Mesodermal cell (in vitro differentiated cells): ENCODE results near the gene PTBP2.
"Not testable (repeated sequence)": the region's sequence is repeated elsewhere in the genome, so short reads cannot be mapped to it uniquely, and the experiment has no call there.

Experiments used
- H3K27ac ChIP-seq: 2 replicates; pipeline ENCODE4 v1.7.0; 2013; ENCODE audit warnings: mild to moderate bottlenecking, low read depth, low read length, moderate library complexity; ENCODE audit not compliant: severe bottlenecking
- H3K36me3 ChIP-seq: 2 replicates; pipeline ENCODE4 v1.7.1; 2013; ENCODE audit warnings: mild to moderate bottlenecking, low read length, moderate library complexity; ENCODE audit not compliant: control insufficient read depth, insufficient read depth
- H3K4me1 ChIP-seq: one replicate; pipeline ENCODE4 v1.7.1; 2013; ENCODE audit warnings: mild to moderate bottlenecking, low read length; ENCODE audit not compliant: insufficient read depth, control insufficient read depth, poor library complexity, severe bottlenecking
- H3K4me3 ChIP-seq: 2 replicates; pipeline ENCODE4 v1.7.0; 2013; ENCODE audit warnings: low read length, control low read depth, mild to moderate bottlenecking; ENCODE audit not compliant: insufficient read depth, poor library complexity, severe bottlenecking; ENCODE audit errors: extremely low read depth
- H3K9me3 ChIP-seq: 2 replicates; pipeline ENCODE4 v1.7.1; 2013; ENCODE audit warnings: mild to moderate bottlenecking, low read length, moderate library complexity; ENCODE audit not compliant: control insufficient read depth
- whole genome bisulfite sequencing, 2 experiments: methylation state at CpG; one replicate each; pipeline ENCODE4 v1.1.5; 2013; ENCODE audit warnings: missing lambda C conversion rate in 2 of 2; ENCODE audit not compliant: insufficient coverage in 2 of 2; 5-methylcytosine and 5-hydroxymethylcytosine counted together

Gene PTBP2

GRCh38 chr1:96730574-96731298 lies 9.2 kb downstream of the PTBP2 start:
- H3K4me3 ChIP-seq, result no peak overlapping the region
- no peak overlapping the region for H3K27ac ChIP-seq
- peaks cover 66% of the 10 kb centered on the region for H3K36me3 ChIP-seq
- WGBS, 2 experiments, result no CpG with 5 or more reads among the region's 4 CpGs
- peaks cover 1% of the 10 kb centered on the region for H3K9me3 ChIP-seq
- no peaks in the 10 kb centered on the region for H3K4me1 ChIP-seq

DNA sequence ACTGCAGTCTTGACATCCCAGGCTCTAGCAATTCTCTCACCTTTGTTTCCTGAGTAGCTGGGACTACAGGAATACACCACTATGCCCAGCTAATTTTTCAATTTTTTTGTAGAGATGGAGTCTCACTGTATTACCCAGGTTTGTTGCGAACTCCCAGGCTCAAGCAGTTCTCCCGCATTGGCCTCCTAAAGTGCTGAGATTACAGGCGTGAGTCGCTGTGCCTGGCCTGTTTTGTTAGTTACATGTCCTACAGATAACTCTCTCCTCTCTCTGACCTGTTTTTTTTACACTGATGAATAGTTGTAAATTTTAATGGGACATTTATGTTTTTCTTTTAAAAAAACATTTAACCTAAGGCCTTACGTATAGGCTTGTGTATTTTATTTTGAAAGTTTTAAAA lies 19.8 kb downstream of the PTBP2 start:
- WGBS, 2 experiments, result 92% methylated on average over 2 of the region's 5 CpGs; no CpG with 5 or more reads in 1 of the 2 experiments

GRCh38 chr1:96746440-96747420 lies 25.1 kb downstream of the PTBP2 start:
- H3K9me3 ChIP-seq, result no peaks in the 10 kb centered on the region
- H3K4me1 ChIP-seq, result no peaks in the 10 kb centered on the region
- peaks cover 30% of the 10 kb centered on the region for H3K36me3 ChIP-seq
- no peak overlapping the region for H3K27ac ChIP-seq
- 94 to 100% methylated on average over 1 to 3 of the region's 7 CpGs for WGBS, 2 experiments
- H3K4me3 ChIP-seq, result no peak overlapping the region

More for the DNA sequence above, 19.8 kb downstream of the PTBP2 start:
- Histone ChIP-seq H3K4me3 (no peak overlapping the region), H3K9me3 (no peaks in the 10 kb centered on the region), H3K4me1 (no peaks in the 10 kb centered on the region), H3K36me3 (peaks cover 50% of the 10 kb centered on the region), H3K27ac (no peak overlapping the region)

DNA sequence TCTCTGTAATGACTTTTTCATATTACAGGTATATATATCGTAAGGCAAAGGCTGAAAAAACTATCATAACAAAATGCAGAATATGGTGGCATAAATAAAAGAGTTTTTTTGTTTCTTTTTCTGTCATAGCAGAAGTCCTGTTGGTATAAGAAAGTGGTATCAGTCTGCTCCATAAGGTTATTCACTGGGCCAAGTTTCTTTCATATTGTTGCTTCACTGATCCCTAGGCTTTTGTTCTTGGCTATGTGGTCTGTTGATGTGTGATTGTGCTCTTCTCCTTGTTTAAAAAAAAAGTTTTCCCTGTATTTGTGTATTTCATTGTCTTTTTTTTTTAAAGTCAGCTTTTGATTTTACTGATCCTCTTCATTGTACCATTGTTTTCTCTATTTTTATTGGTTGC lies 26.0 kb downstream of the PTBP2 start:
- Histone ChIP-seq H3K36me3 (peaks cover 32% of the 10 kb centered on the region), H3K4me3 (no peak overlapping the region), H3K27ac (no peak overlapping the region), H3K9me3 (peaks cover under 1% of the 10 kb centered on the region), H3K4me1 (no peaks in the 10 kb centered on the region)
- no CpG with 5 or more reads among the region's 1 CpG for WGBS, 2 experiments

DNA sequence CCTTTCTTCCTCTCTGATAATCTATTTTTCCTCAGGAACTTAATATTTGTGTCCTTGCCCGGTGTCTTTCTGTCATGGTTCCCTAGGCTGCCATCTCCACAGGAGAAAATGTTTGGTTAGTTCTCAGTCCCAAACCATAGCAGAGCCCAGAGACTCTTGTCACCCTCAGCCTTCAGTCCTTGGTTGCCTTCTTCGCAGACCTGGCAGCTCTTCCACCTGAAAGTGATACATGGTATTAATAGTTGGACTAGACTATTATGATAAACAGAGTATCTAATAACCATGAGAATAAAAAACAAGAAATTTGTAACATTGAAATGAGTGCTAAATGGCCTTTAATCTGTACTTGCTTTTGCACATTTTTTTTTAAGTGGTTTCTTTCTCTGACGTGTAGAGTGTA lies 26.5 kb downstream of the PTBP2 start:
- Histone ChIP-seq H3K4me3 (no peak overlapping the region), H3K9me3 (peaks cover 5% of the 10 kb centered on the region), H3K27ac (no peak overlapping the region), H3K36me3 (peaks cover 34% of the 10 kb centered on the region), H3K4me1 (no peaks in the 10 kb centered on the region)
- 88 to 90% methylated on average over 1 of the region's 3 CpGs for WGBS, 2 experiments

- peaks cover 45% of the 10 kb centered on the region for H3K36me3 ChIP-seq
- WGBS, 2 experiments, result 100% methylated on average over 1 of the region's 2 CpGs; no CpG with 5 or more reads in 1 of the 2 experiments
Measured at GRCh38 chr1:96749618-96750017, 28.0 kb downstream of the PTBP2 start.

DNA sequence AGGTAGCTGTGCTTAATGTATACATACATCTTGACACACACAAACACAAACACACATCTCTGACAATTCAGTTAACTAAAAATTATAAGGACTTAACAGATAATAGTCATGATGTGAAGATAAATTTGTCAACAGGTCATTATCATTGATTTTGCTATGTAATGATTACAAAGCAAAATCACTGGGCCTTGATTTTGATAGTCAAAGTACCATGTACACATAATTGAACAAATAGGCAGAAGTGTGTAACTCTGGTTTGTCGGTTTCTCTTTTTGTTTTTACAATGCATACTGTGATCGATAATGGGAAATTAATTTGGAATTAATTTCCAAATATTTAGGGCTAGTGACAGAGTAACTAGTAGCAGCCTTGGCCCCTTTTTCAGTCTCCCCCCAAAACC lies 30.8 kb downstream of the PTBP2 start:
- H3K36me3 ChIP-seq, result peaks cover 58% of the 10 kb centered on the region
- peaks cover 5% of the 10 kb centered on the region for H3K9me3 ChIP-seq
- H3K27ac ChIP-seq, result no peak overlapping the region
- no CpG with 5 or more reads among the region's 2 CpGs for WGBS, 2 experiments
- no peak overlapping the region for H3K4me3 ChIP-seq
- H3K4me1 ChIP-seq, result no peaks in the 10 kb centered on the region

More at GRCh38 chr1:96749618-96750017, 28.0 kb downstream of the PTBP2 start:
- H3K9me3 ChIP-seq, result peaks cover 5% of the 10 kb centered on the region
- no peak overlapping the region for H3K4me3 ChIP-seq
- no peak overlapping the region for H3K27ac ChIP-seq
- no peaks in the 10 kb centered on the region for H3K4me1 ChIP-seq

DNA sequence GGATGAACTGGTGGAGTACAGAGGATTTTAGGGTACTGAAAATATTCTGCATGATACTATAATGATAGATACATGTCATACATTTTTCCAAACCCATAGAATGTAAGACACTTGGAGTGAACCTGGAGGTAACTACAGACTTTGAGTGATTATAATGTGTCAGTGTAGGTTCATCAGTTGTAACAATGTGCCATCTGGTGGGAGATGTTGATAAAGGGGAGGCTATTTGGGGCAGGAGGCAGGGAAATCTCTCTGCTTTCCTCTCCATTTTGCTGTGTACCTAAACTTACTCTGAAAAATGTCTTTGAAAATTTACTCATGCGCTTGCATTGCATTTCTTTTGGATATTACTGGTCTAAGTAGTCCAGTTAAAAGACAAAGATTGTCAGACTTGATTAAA lies 35.2 kb downstream of the PTBP2 start:
- Histone ChIP-seq H3K4me1 (no peaks in the 10 kb centered on the region), H3K4me3 (no peak overlapping the region), H3K27ac (no peak overlapping the region), H3K36me3 (peaks cover 70% of the 10 kb centered on the region), H3K9me3 (peaks cover 16% of the 10 kb centered on the region)
- 80 to 100% methylated on average over 1 of the region's 1 CpG for WGBS, 2 experiments

GRCh38 chr1:96762586-96762985 lies 41.0 kb downstream of the PTBP2 start:
- H3K36me3 ChIP-seq, result peaks cover 36% of the 10 kb centered on the region
- 93 to 96% methylated on average over 20 to 21 of the region's 36 CpGs for WGBS, 2 experiments

GRCh38 chr1:96763514-96763913 lies 41.9 kb downstream of the PTBP2 start:
- WGBS, 2 experiments, result no CpG with 5 or more reads among the region's 4 CpGs
- Histone ChIP-seq H3K36me3 (peaks cover 39% of the 10 kb centered on the region), H3K27ac (no peak overlapping the region), H3K4me1 (no peaks in the 10 kb centered on the region), H3K4me3 (no peak overlapping the region), H3K9me3 (peaks cover 11% of the 10 kb centered on the region)

More at GRCh38 chr1:96762586-96762985, 41.0 kb downstream of the PTBP2 start:
- H3K4me1 ChIP-seq, H3K27ac ChIP-seq, H3K4me3 ChIP-seq: not testable (repeated sequence)
- H3K9me3 ChIP-seq, result peaks cover 11% of the 10 kb centered on the region
